ENCODE data around the gene IGFBP7. TPM values are rescaled to one million over a fixed set of nuclear protein-coding genes. Genes with fewer than 3 reads are reported as not detected.
A peak's percentile ranks its signal among the peaks of the same experiment; 100 is the strongest.

The IGFBP7 gene
- total RNA-seq, 2 experiments from 2014 or later: not detected

- peak overlapping the region; percentile 75 for H3K4me2 ChIP-seq (ENCODE audit: low read length)
- peaks cover 91% of the 10 kb centered on the region for H3K79me2 ChIP-seq (ENCODE audit: insufficient read depth, low read depth, low read length)
- H3K9me3 ChIP-seq (ENCODE audit: low read length): no peaks in the 10 kb centered on the region
- H3K4me1 ChIP-seq (ENCODE audit: insufficient read depth, low read length, poor library complexity, severe bottlenecking): peaks cover 28% of the 10 kb centered on the region
- no TSS peak for BruUV-seq (replicated peaks)
- H3K4me3 ChIP-seq (ENCODE audit: low read depth, low read length, poor library complexity, severe bottlenecking): peak overlapping the region; percentile 98
- intact Hi-C loops (cut with micrococcal nuclease; ENCODE audit: unreplicated experiment): no loop called here
- H3K36me3 ChIP-seq (ENCODE audit: insufficient read depth, low read length): peaks cover 72% of the 10 kb centered on the region
- no peak for TF ChIP-seq EZH2phosphoT487 (IDR thresholded peaks at IDR 0.05; ENCODE audit: borderline replicate concordance, low read depth, low read length)
- TF ChIP-seq, protein P1, sequence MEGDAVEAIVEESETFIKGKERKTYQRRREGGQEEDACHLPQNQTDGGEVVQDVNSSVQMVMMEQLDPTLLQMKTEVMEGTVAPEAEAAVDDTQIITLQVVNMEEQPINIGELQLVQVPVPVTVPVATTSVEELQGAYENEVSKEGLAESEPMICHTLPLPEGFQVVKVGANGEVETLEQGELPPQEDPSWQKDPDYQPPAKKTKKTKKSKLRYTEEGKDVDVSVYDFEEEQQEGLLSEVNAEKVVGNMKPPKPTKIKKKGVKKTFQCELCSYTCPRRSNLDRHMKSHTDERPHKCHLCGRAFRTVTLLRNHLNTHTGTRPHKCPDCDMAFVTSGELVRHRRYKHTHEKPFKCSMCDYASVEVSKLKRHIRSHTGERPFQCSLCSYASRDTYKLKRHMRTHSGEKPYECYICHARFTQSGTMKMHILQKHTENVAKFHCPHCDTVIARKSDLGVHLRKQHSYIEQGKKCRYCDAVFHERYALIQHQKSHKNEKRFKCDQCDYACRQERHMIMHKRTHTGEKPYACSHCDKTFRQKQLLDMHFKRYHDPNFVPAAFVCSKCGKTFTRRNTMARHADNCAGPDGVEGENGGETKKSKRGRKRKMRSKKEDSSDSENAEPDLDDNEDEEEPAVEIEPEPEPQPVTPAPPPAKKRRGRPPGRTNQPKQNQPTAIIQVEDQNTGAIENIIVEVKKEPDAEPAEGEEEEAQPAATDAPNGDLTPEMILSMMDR (conservative IDR thresholded peaks at IDR 0.05; ENCODE audit: low read length): no peak
- no peak overlapping the region for H3K27ac ChIP-seq (ENCODE audit: low read depth, low read length, poor library complexity, severe bottlenecking)
- no peaks in the 10 kb centered on the region for H3K9me2 ChIP-seq (ENCODE audit: insufficient read depth, low read length)
- CTCF ChIA-PET (ENCODE audit: unreplicated experiment): no interaction called here
- H2AFZ ChIP-seq (ENCODE audit: low read length): no peak overlapping the region
- POLR2A ChIA-PET: interaction anchor here (1.2 to 1.5 kb wide), 2 partner anchors 9 to 85 kb away, joined by 3 to 9 read pairs; no protein-coding TSS in a partner anchor
- H4K20me1 ChIP-seq (ENCODE audit: insufficient read depth, low read length): peaks cover 38% of the 10 kb centered on the region
- no peak for DNase-seq (ENCODE audit: low spot score)
Observed at GRCh38 chr4:56981795-56982201, 128.4 kb downstream of the IGFBP7 start.

Small RNAs within 50 kb of the gene (small RNA-seq; reads per million reads assigned to genes)
- gene RNU6-998P: not detected

Other genes starting within 250 kb of the IGFBP7 start
- 26.7 and 27.3 TPM in 2 replicates for gene REST, start 202.5 kb downstream of the IGFBP7 start, total RNA-seq (2014; rRNA removed; shearing (Covaris generic))
- 39.2 and 41.8 TPM in 2 replicates for gene REST, start 202.5 kb downstream of the IGFBP7 start, total RNA-seq (2022)
- gene NOA1, start 132.8 kb downstream of the IGFBP7 start, total RNA-seq (2014; rRNA removed; shearing (Covaris generic)): 20.2 TPM in 2 replicates
- gene NOA1, start 132.8 kb downstream of the IGFBP7 start, total RNA-seq (2022): 28.1 and 28.7 TPM in 2 replicates
- gene POLR2B, start 131.5 kb downstream of the IGFBP7 start, total RNA-seq (2014; rRNA removed; shearing (Covaris generic)): 106 and 164 TPM in 2 replicates
- gene POLR2B, start 131.5 kb downstream of the IGFBP7 start, total RNA-seq (2022): 144 and 148 TPM in 2 replicates